ENCODE data around the gene C1QL4.
"Not testable (repeated sequence)": the region's sequence is repeated elsewhere in the genome, so short reads cannot be mapped to it uniquely, and the experiment has no call there.

Gene C1QL4

GRCh38 chr12:49294086-49294803, 42.7 kb downstream of the C1QL4 start:
- Mint-ChIP-seq H3K9me3 (no peaks in the 10 kb centered on the region), H3K36me3 (ENCODE audit: low read depth) (no peaks in the 10 kb centered on the region), H3K27ac (no peak overlapping the region), H3K4me3 (no peak overlapping the region), H3K27me3 (ENCODE audit: low read depth) (peaks cover 55% of the 10 kb centered on the region), H3K4me1 (ENCODE audit: low read depth) (peaks cover 16% of the 10 kb centered on the region)

GRCh38 chr12:49293056-49293956, 43.7 kb downstream of the C1QL4 start:
- Mint-ChIP-seq H3K4me3 (no peak overlapping the region), H3K27me3 (ENCODE audit: low read depth) (peaks cover 54% of the 10 kb centered on the region), H3K27ac (no peak overlapping the region), H3K9me3 (no peaks in the 10 kb centered on the region), H3K4me1 (ENCODE audit: low read depth) (peaks cover 16% of the 10 kb centered on the region), H3K36me3 (ENCODE audit: low read depth) (no peaks in the 10 kb centered on the region)

GRCh38 chr12:49292729-49293055, 44.3 kb downstream of the C1QL4 start:
- Mint-ChIP-seq H3K4me3 (no peak overlapping the region), H3K27ac (no peak overlapping the region), H3K27me3 (ENCODE audit: low read depth) (peaks cover 54% of the 10 kb centered on the region), H3K4me1 (ENCODE audit: low read depth) (peaks cover 13% of the 10 kb centered on the region), H3K9me3 (no peaks in the 10 kb centered on the region), H3K36me3 (ENCODE audit: low read depth) (no peaks in the 10 kb centered on the region)

- peaks cover 5% of the 10 kb centered on the region for H3K4me1 Mint-ChIP-seq (ENCODE audit: low read depth)
- H3K9me3 Mint-ChIP-seq, result no peaks in the 10 kb centered on the region
- no peak overlapping the region for H3K4me3 Mint-ChIP-seq
- H3K27ac Mint-ChIP-seq, result no peak overlapping the region
- peaks cover 49% of the 10 kb centered on the region for H3K27me3 Mint-ChIP-seq (ENCODE audit: low read depth)
- no peaks in the 10 kb centered on the region for H3K36me3 Mint-ChIP-seq (ENCODE audit: low read depth)
Observed at GRCh38 chr12:49288922-49289555, 47.9 kb downstream of the C1QL4 start.

- Mint-ChIP-seq H3K27ac (no peak overlapping the region), H3K4me3 (no peak overlapping the region), H3K27me3 (ENCODE audit: low read depth) (peaks cover 44% of the 10 kb centered on the region), H3K4me1 (ENCODE audit: low read depth) (peaks cover 4% of the 10 kb centered on the region), H3K9me3 (no peaks in the 10 kb centered on the region), H3K36me3 (ENCODE audit: low read depth) (no peaks in the 10 kb centered on the region)
Observed at GRCh38 chr12:49288412-49288853, 48.6 kb downstream of the C1QL4 start.

- Mint-ChIP-seq H3K9me3 (no peaks in the 10 kb centered on the region), H3K27me3 (ENCODE audit: low read depth) (peaks cover 41% of the 10 kb centered on the region), H3K4me1 (ENCODE audit: low read depth) (peaks cover 4% of the 10 kb centered on the region), H3K4me3 (no peak overlapping the region), H3K27ac (no peak overlapping the region), H3K36me3 (ENCODE audit: low read depth) (no peaks in the 10 kb centered on the region)
Observed at GRCh38 chr12:49287876-49288275, 49.1 kb downstream of the C1QL4 start.

- Mint-ChIP-seq H3K4me1 (ENCODE audit: low read depth) (peaks cover 4% of the 10 kb centered on the region), H3K4me3 (no peak overlapping the region), H3K36me3 (ENCODE audit: low read depth) (no peaks in the 10 kb centered on the region), H3K9me3 (no peaks in the 10 kb centered on the region), H3K27ac (no peak overlapping the region), H3K27me3 (ENCODE audit: low read depth) (peaks cover 47% of the 10 kb centered on the region)
Observed at GRCh38 chr12:49284672-49285071, 52.3 kb downstream of the C1QL4 start.

GRCh38 chr12:49283541-49284429, 53.2 kb downstream of the C1QL4 start:
- Mint-ChIP-seq H3K27me3 (ENCODE audit: low read depth) (peaks cover 44% of the 10 kb centered on the region), H3K9me3 (no peaks in the 10 kb centered on the region), H3K4me1 (ENCODE audit: low read depth) (peaks cover 4% of the 10 kb centered on the region), H3K4me3 (no peak overlapping the region), H3K36me3 (ENCODE audit: low read depth) (no peaks in the 10 kb centered on the region), H3K27ac (no peak overlapping the region)

- not testable (repeated sequence) for H3K4me3 Mint-ChIP-seq; H3K4me1 Mint-ChIP-seq (ENCODE audit: low read depth); H3K27ac Mint-ChIP-seq; H3K36me3 Mint-ChIP-seq (ENCODE audit: low read depth); H3K9me3 Mint-ChIP-seq
- H3K27me3 Mint-ChIP-seq (ENCODE audit: low read depth), result peaks cover 36% of the 10 kb centered on the region
Observed at GRCh38 chr12:49282740-49283375, 54.1 kb downstream of the C1QL4 start.

All from T-helper 1 cell treated with Interleukin-12 subunit alpha and Interleukin-12 subunit beta and Interleukin-4 antibody, amounts not matched to agents 30 μg/mL and 1 μg/mL, for 36 hours (primary cell).